A673 (cell line): ENCODE results near the gene ATP10A. TPM values are rescaled to one million over a fixed set of nuclear protein-coding genes. Genes with fewer than 3 reads are reported as not detected.

Experiments used
- BruUV-seq: library from RNA; stranded (reverse); fragments of 400-500 nt; replicated peaks from 2 replicates; lab custom pipeline; 2021; lab: Mats Ljungman, UMichigan
- CTCF ChIA-PET: fragments of 300-600 bp; sonication (Branson Sonifier 250); formaldehyde crosslinking; loops from one replicate; lab custom pipeline; 2022; ENCODE audit warnings: antibody characterized with exemption; lab: Charles Lee
- POLR2A ChIA-PET: fragments of 300-600 bp; sonication (Branson Sonifier 250); formaldehyde crosslinking; loops from one replicate; lab custom pipeline; 2022; ENCODE audit warnings: antibody characterized with exemption; ENCODE audit not compliant: low non-redundant PET; lab: Charles Lee
- DNase-seq: peaks from one replicate; pipeline ENCODE4 v3.0.0-alpha.2; 2015; ENCODE audit warnings: low spot score
- H3K27ac ChIP-seq: fragments of 200-600 bp; sonication (generic); 2 replicates; pipeline ENCODE4 v1.5.1; 2016; ENCODE audit warnings: mixed run types, low read depth, mild to moderate bottlenecking, mixed read lengths, antibody characterized with exemption, low read length; ENCODE audit not compliant: poor library complexity, severe bottlenecking
- H3K27me3 ChIP-seq: fragments of 200-600 bp; sonication (generic); replicated peaks from 2 replicates; pipeline ENCODE4 v1.6.1; 2017; ENCODE audit warnings: mixed run types, low read depth, mild to moderate bottlenecking, mixed read lengths, antibody characterized with exemption, low read length; ENCODE audit not compliant: insufficient read depth, poor library complexity
- H3K36me3 ChIP-seq: fragments of 200-600 bp; sonication (generic); 2 replicates; pipeline ENCODE4 v1.6.1; 2016; ENCODE audit warnings: mixed run types, mild to moderate bottlenecking, mixed read lengths, antibody characterized with exemption, low read length; ENCODE audit not compliant: insufficient read depth, poor library complexity, severe bottlenecking
- H3K4me1 ChIP-seq: fragments of 200-600 bp; sonication (generic); 2 replicates; pipeline ENCODE4 v1.6.1; 2017; ENCODE audit warnings: mixed run types, mild to moderate bottlenecking, mixed read lengths, antibody characterized with exemption, low read length; ENCODE audit not compliant: insufficient read depth, poor library complexity, severe bottlenecking
- H3K4me3 ChIP-seq: fragments of 200-600 bp; sonication (generic); 2 replicates; pipeline ENCODE4 v1.5.1; 2016; ENCODE audit warnings: low read depth, mixed run types, mild to moderate bottlenecking, mixed read lengths, low read length; ENCODE audit not compliant: poor library complexity, severe bottlenecking
- H3K9me3 ChIP-seq: fragments of 200-600 bp; sonication (generic); 2 replicates; pipeline ENCODE4 v1.6.1; 2016; ENCODE audit warnings: mixed run types, low read depth, mild to moderate bottlenecking, mixed read lengths, antibody characterized with exemption, low read length; ENCODE audit not compliant: poor library complexity, severe bottlenecking
- EZH2 ChIP-seq: fragments of 200-600 bp; sonication (generic); IDR thresholded peaks from 2 replicates; pipeline ENCODE4 v1.6.1; 2017; ENCODE audit warnings: borderline replicate concordance, low read depth, mild to moderate bottlenecking, mixed read lengths, antibody characterized with exemption, low read length; ENCODE audit not compliant: poor library complexity, severe bottlenecking
- intact Hi-C: fragments of 100-400 bp; cut with micrococcal nuclease; formaldehyde crosslinking; loops from one replicate; pipeline ENCODE4 v1.10.0; 2022; ENCODE audit not compliant: unreplicated experiment
- total RNA-seq: library from RNA; stranded (reverse); gene quantifications from 2 replicates; pipeline ENCODE4 v1.2.3, GENCODE V29; 2021
- TF ChIP-seq, protein P1 (sequence below): fragments of 300-800, 200-600 bp; sonication (generic); conservative IDR thresholded peaks from 2 replicates; pipeline ENCODE4 v1.5.1; 2017; ENCODE audit warnings: low read depth, mild to moderate bottlenecking, antibody characterized with exemption, low read length, moderate library complexity, mixed read lengths

The ATP10A gene
- total RNA-seq, 1 experiment from 2014 or later = not detected

DNA sequence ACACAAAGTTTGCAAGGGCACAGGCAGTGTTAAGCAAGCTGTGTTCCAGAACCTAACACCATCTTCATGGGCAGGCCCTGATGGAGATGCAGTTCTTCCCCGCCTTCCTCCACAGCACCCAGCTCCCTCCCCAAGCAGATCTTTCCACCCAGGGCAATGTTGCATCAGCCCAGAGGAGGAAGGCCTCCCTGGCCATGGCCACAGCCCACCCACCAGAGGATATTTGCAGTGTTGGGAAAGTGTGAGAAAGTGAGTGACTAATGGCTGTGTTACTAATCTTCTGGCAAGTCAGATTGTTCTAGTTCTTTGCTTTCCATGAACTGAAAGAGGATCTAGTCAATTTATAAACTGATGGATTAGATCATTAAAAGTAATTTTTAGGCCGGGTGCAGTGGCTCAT lies 42.0 kb upstream of the ATP10A start:
- Histone ChIP-seq H3K4me3 (no peak overlapping the region), H3K36me3 (no peaks in the 10 kb centered on the region), H3K4me1 (no peaks in the 10 kb centered on the region), H3K27ac (no peak overlapping the region), H3K27me3 (no peaks in the 10 kb centered on the region), H3K9me3 (peaks cover 29% of the 10 kb centered on the region)
- ChIA-PET CTCF (no interaction called here), POLR2A (no interaction called here)
- BruUV-seq = no TSS peak
- intact Hi-C loops = no loop called here
- no peak for DNase-seq
- TF ChIP-seq, protein P1, sequence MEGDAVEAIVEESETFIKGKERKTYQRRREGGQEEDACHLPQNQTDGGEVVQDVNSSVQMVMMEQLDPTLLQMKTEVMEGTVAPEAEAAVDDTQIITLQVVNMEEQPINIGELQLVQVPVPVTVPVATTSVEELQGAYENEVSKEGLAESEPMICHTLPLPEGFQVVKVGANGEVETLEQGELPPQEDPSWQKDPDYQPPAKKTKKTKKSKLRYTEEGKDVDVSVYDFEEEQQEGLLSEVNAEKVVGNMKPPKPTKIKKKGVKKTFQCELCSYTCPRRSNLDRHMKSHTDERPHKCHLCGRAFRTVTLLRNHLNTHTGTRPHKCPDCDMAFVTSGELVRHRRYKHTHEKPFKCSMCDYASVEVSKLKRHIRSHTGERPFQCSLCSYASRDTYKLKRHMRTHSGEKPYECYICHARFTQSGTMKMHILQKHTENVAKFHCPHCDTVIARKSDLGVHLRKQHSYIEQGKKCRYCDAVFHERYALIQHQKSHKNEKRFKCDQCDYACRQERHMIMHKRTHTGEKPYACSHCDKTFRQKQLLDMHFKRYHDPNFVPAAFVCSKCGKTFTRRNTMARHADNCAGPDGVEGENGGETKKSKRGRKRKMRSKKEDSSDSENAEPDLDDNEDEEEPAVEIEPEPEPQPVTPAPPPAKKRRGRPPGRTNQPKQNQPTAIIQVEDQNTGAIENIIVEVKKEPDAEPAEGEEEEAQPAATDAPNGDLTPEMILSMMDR = no peak
- TF ChIP-seq EZH2 = no peak

DNA sequence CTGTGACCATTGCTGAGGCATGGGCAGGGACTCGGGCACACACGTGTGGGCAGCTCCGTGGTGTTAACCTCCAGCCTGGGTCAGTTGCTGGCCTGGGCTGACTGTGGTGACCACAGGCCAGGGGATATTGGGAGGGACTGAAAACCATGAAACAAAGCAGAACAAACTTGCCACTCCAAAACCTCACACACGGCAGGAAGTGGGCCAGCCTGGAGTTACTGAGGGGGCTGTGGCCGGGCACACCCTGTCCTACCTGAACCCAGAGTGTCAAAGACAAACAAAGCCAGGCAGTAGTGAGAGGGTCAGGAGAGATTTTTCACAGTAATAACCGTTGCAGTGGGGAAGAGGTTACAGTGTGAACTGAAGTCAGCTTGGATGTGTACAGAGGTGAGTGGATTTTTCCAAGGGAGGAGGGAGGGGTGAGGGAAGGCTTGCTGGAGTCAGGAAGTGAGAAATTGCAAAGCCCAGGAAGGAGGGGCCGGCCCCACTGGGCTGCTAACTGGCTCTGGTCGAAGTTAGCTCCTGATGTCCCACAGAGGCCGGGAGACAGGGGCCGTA lies 40.0 kb upstream of the ATP10A start:
- POLR2A ChIA-PET = no interaction called here
- Histone ChIP-seq H3K27me3 (no peaks in the 10 kb centered on the region), H3K36me3 (no peaks in the 10 kb centered on the region), H3K4me1 (no peaks in the 10 kb centered on the region), H3K9me3 (peaks cover 28% of the 10 kb centered on the region), H3K4me3 (no peak overlapping the region), H3K27ac (no peak overlapping the region)
- CTCF ChIA-PET = no interaction called here
- DNase-seq = no peak
- intact Hi-C loops = no loop called here
- no peak for TF ChIP-seq EZH2
- no TSS peak for BruUV-seq

DNA sequence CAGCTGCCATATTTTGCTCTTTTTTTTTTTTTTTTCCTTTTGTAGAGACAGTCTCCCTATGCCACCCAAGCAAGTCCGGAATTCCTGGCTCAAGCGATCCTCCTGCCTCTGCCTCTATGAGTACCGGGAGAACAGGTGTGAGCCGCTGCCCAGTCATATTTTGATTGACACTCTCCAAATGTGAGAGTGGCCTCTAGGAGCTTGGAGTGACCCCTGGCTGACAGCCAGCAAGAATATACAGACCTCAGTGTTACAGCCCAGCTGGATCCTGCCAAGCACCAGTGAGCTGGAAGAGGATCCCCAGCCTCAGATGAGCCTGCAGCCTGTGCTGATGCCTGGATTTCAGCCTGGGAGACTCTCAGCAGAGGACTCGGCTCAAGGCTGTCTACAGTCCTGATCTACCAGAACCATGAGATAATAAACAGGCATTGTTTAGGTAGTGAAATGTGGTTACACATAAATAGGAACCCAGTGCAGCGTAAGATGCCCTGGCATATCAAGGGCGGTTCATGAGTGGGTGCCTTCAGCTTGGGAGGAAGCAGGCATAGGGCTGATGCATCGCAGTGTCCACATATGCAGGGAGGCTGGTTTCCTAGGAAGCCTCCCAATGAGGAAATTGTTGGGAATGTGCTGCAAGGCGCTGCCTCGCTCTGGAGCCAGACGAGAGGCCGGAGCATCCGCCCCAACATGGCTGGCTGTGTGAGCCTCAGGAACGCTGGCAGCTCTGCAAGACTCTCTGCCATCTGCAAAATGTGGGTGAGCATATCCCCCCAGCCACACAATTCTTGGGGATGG lies 38.9 kb upstream of the ATP10A start:
- no peaks in the 10 kb centered on the region for H3K27me3 ChIP-seq
- BruUV-seq = no TSS peak
- no peak overlapping the region for H3K27ac ChIP-seq
- ChIA-PET POLR2A (no interaction called here), CTCF (no interaction called here)
- no peak overlapping the region for H3K4me3 ChIP-seq
- H3K9me3 ChIP-seq = peaks cover 39% of the 10 kb centered on the region
- H3K36me3 ChIP-seq = no peaks in the 10 kb centered on the region
- intact Hi-C loops = no loop called here
- DNase-seq = no peak
- TF ChIP-seq EZH2 = no peak
- TF ChIP-seq, protein P1 = no peak
- no peaks in the 10 kb centered on the region for H3K4me1 ChIP-seq
